NB4 (cell line): ENCODE measurements around the gene BCAT1.

Experiments
- DNase-seq: peaks from one replicate; pipeline ENCODE4 v3.0.0; 2010; ENCODE audit warnings: low read depth
- H3K4me3 ChIP-seq: one replicate; pipeline ENCODE4 v1.5.1; 2011; ENCODE audit warnings: mild to moderate bottlenecking, low read depth, low read length, moderate library complexity
- CTCF ChIP-seq: IDR thresholded peaks from one replicate; pipeline ENCODE4 v1.5.1; 2012; ENCODE audit warnings: low read depth, low read length
- MAX ChIP-seq: IDR thresholded peaks from 2 replicates; pipeline ENCODE4 v1.6.1; 2011; ENCODE audit warnings: low read depth, low read length
- MYC ChIP-seq: IDR thresholded peaks from 2 replicates; pipeline ENCODE4 v1.6.1; 2011; ENCODE audit warnings: low read depth, low read length
- POLR2A ChIP-seq: IDR thresholded peaks from 2 replicates; pipeline ENCODE4 v1.6.1; 2011; ENCODE audit warnings: mild to moderate bottlenecking; ENCODE audit not compliant: insufficient read length; ENCODE audit errors: extremely low read depth

The BCAT1 gene

GRCh38 chr12:24948757-24949722, at the start of gene BCAT1:
TSS of gene BCAT1 (minus strand) at chr12:24949101. CDS start at chr12:24948932, 169 bp downstream.
- DNase-seq: peak; percentile 98
- TF ChIP-seq CTCF (no peak), MYC (peak; percentile 100), POLR2A (peak; percentile 91), MAX (peak; percentile 99)
- H3K4me3 ChIP-seq: peak within 1 kb of the TSS; percentile 91

GRCh38 chr12:24997970-24998582, 49.2 kb upstream of the BCAT1 start:
- TF ChIP-seq CTCF (no peak), MAX (no peak), MYC (no peak), POLR2A (no peak)
- DNase-seq: no peak
- H3K4me3 ChIP-seq: no peak overlapping the region

- no peak for TF ChIP-seq CTCF
- TF ChIP-seq MYC: no peak
- TF ChIP-seq MAX: no peak
- TF ChIP-seq POLR2A: no peak
- no peak overlapping the region for H3K4me3 ChIP-seq
- DNase-seq: no peak
Observed at GRCh38 chr12:24997496-24997895, 48.6 kb upstream of the BCAT1 start.

GRCh38 chr12:24996820-24997219, 47.9 kb upstream of the BCAT1 start:
- DNase-seq: no peak
- no peak overlapping the region for H3K4me3 ChIP-seq
- TF ChIP-seq MYC (no peak), CTCF (no peak), POLR2A (no peak), MAX (no peak)

GRCh38 chr12:24996102-24996797, 47.3 kb upstream of the BCAT1 start:
- no peak for DNase-seq
- TF ChIP-seq MYC (no peak), CTCF (no peak), MAX (no peak), POLR2A (no peak)
- no peak overlapping the region for H3K4me3 ChIP-seq
